ENCODE data around the gene PDZD4.

PDZD4 gene

DNA sequence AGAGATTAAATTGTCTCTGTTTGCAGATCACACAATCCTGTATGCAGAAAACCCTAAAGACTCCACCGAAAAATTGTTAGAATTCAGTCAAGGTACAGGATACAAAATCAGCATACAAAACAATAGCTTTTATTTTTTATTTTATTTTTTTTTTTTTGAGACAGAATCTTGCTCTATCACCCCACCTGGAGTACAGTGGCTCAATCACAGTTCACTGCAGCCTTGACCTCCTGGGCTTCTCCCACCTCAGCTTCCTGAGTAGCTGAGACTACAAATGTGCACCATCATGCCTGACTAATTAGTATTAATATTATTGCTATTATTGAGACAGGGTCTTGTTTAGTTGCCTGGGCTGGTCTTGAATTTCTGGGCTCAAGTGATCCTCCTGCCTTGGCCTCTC is 75.2 kb downstream of the PDZD4 start:
- DNase-seq (ENCODE audit: low read depth in 2 of 2): no peak

Data from fibroblast of skin of left biceps (primary cell).